OCI-LY3 (cell line): ENCODE data around the gene PIERCE2.

ENCODE experiments used
- H2AFZ ChIP-seq: fragments of 200-600, 300-600 bp; shearing (Covaris generic); 2 replicates; pipeline ENCODE4 v1.6.0; 2014; ENCODE audit warnings: antibody characterized with exemption, low read depth, low read length
- H3K27ac ChIP-seq: fragments of 200-600, 300-600 bp; sonication (generic); 2 replicates; pipeline ENCODE4 v1.5.1; 2014; ENCODE audit warnings: mild to moderate bottlenecking, low read length, moderate library complexity, mixed read lengths
- H3K27me3 ChIP-seq: fragments of 200-600, 300-600 bp; sonication (generic); 2 replicates; pipeline ENCODE4 v1.6.1; 2014; ENCODE audit warnings: low read depth, low read length, mixed read lengths
- H3K36me3 ChIP-seq: fragments of 200-600, 300-600 bp; sonication (generic); replicated peaks from 2 replicates; pipeline ENCODE3; 2014; ENCODE audit warnings: low read depth, low read length, mixed read lengths
- H3K4me1 ChIP-seq: fragments of 300-600, 200-600 bp; sonication (generic); 2 replicates; pipeline ENCODE4 v1.6.1; 2014; ENCODE audit warnings: low read length, mixed read lengths
- H3K4me2 ChIP-seq: fragments of 200-600, 300-600 bp; sonication (generic); 2 replicates; pipeline ENCODE4 v1.6.1; 2014; ENCODE audit warnings: low read length, mixed read lengths
- H3K4me3 ChIP-seq: fragments of 300-600, 200-600 bp; sonication (generic); 2 replicates; pipeline ENCODE4 v1.5.1; 2014; ENCODE audit warnings: antibody characterized with exemption, mild to moderate bottlenecking, low read length, moderate library complexity
- H3K79me2 ChIP-seq: fragments of 300-600, 200-600 bp; shearing (Covaris generic); 2 replicates; pipeline ENCODE4 v1.6.1; 2014; ENCODE audit warnings: mild to moderate bottlenecking, low read length, mixed read lengths
- H3K9ac ChIP-seq: fragments of 300-600, 200-600 bp; shearing (Covaris generic); 2 replicates; pipeline ENCODE4 v1.6.0; 2014; ENCODE audit warnings: mild to moderate bottlenecking, low read length, moderate library complexity
- H3K9me3 ChIP-seq: fragments of 200-600, 300-600 bp; shearing (Covaris generic); 2 replicates; pipeline ENCODE4 v1.6.1; 2014; ENCODE audit warnings: low read length, mixed read lengths; ENCODE audit not compliant: insufficient read depth
- H4K20me1 ChIP-seq: fragments of 200-600, 300-600 bp; sonication (generic); 2 replicates; pipeline ENCODE4 v1.6.1; 2016; ENCODE audit warnings: low read length, mixed read lengths; ENCODE audit not compliant: insufficient read depth
- CTCF ChIP-seq: fragments of 200-600, 300-600 bp; sonication (generic); IDR thresholded peaks from 2 replicates; pipeline ENCODE4 v1.5.1; 2014; ENCODE audit warnings: antibody characterized with exemption, low read length, low read depth
- EZH2phosphoT487 ChIP-seq: fragments of 200-600 bp; shearing (Covaris generic); IDR thresholded peaks from 2 replicates; pipeline ENCODE4 v1.6.1; 2018; ENCODE audit warnings: antibody characterized with exemption, mixed run types, low read depth

PIERCE2 gene

GRCh38 chr15:55383687-55384086, 24.6 kb upstream of the PIERCE2 start:
- Histone ChIP-seq H2AFZ (no peak overlapping the region), H3K79me2 (no peaks in the 10 kb centered on the region), H3K36me3 (no peaks in the 10 kb centered on the region), H3K4me2 (no peak overlapping the region), H4K20me1 (no peaks in the 10 kb centered on the region), H3K4me3 (no peak overlapping the region), H3K27ac (no peak overlapping the region), H3K9ac (no peak overlapping the region), H3K4me1 (no peaks in the 10 kb centered on the region), H3K9me3 (no peaks in the 10 kb centered on the region), H3K27me3 (no peaks in the 10 kb centered on the region)
- TF ChIP-seq CTCF (no peak), EZH2phosphoT487 (no peak)

- no peaks in the 10 kb centered on the region for H3K4me1 ChIP-seq
- no peaks in the 10 kb centered on the region for H4K20me1 ChIP-seq
- no peaks in the 10 kb centered on the region for H3K36me3 ChIP-seq
- H2AFZ ChIP-seq: no peak overlapping the region
- TF ChIP-seq EZH2phosphoT487 (no peak), CTCF (no peak)
- H3K27me3 ChIP-seq: no peaks in the 10 kb centered on the region
- no peak overlapping the region for H3K4me2 ChIP-seq
- H3K27ac ChIP-seq: no peak overlapping the region
- no peak overlapping the region for H3K4me3 ChIP-seq
- H3K79me2 ChIP-seq: no peaks in the 10 kb centered on the region
- no peak overlapping the region for H3K9ac ChIP-seq
- no peaks in the 10 kb centered on the region for H3K9me3 ChIP-seq
These were observed 21.3 kb upstream of the PIERCE2 start for GRCh38 chr15:55387027-55387426.

GRCh38 chr15:55389264-55389607, 19.1 kb upstream of the PIERCE2 start:
- H3K4me1 ChIP-seq: no peaks in the 10 kb centered on the region
- H3K27ac ChIP-seq: no peak overlapping the region
- no peaks in the 10 kb centered on the region for H3K9me3 ChIP-seq
- no peak overlapping the region for H3K4me3 ChIP-seq
- no peaks in the 10 kb centered on the region for H3K36me3 ChIP-seq
- no peak overlapping the region for H2AFZ ChIP-seq
- no peaks in the 10 kb centered on the region for H3K79me2 ChIP-seq
- H3K9ac ChIP-seq: no peak overlapping the region
- no peaks in the 10 kb centered on the region for H4K20me1 ChIP-seq
- TF ChIP-seq CTCF (no peak), EZH2phosphoT487 (no peak)
- H3K27me3 ChIP-seq: no peaks in the 10 kb centered on the region
- no peak overlapping the region for H3K4me2 ChIP-seq

- no peak overlapping the region for H3K27ac ChIP-seq
- H3K9me3 ChIP-seq: no peaks in the 10 kb centered on the region
- no peak overlapping the region for H3K4me2 ChIP-seq
- no peaks in the 10 kb centered on the region for H4K20me1 ChIP-seq
- H3K27me3 ChIP-seq: no peaks in the 10 kb centered on the region
- no peak overlapping the region for H3K4me3 ChIP-seq
- peaks cover 2% of the 10 kb centered on the region for H3K36me3 ChIP-seq
- no peak for TF ChIP-seq CTCF
- no peak for TF ChIP-seq EZH2phosphoT487
- no peaks in the 10 kb centered on the region for H3K79me2 ChIP-seq
- H3K9ac ChIP-seq: no peak overlapping the region
- H2AFZ ChIP-seq: no peak overlapping the region
- no peaks in the 10 kb centered on the region for H3K4me1 ChIP-seq
These were observed 13.6 kb upstream of the PIERCE2 start for GRCh38 chr15:55394694-55395093.
